22Rv1 (cell line): ENCODE measurements around the gene OSTC.

Experiments
- ZFX ChIP-seq: fragments of 450-650 bp; IDR thresholded peaks from 2 replicates; pipeline ENCODE4 v1.6.1; 2017; ENCODE audit warnings: antibody characterized with exemption, borderline replicate concordance
- TF ChIP-seq, protein P1 (sequence below): fragments of 450-650 bp; IDR thresholded peaks from 2 replicates; pipeline ENCODE4 v1.5.1; 2017; ENCODE audit warnings: mild to moderate bottlenecking

DNA sequence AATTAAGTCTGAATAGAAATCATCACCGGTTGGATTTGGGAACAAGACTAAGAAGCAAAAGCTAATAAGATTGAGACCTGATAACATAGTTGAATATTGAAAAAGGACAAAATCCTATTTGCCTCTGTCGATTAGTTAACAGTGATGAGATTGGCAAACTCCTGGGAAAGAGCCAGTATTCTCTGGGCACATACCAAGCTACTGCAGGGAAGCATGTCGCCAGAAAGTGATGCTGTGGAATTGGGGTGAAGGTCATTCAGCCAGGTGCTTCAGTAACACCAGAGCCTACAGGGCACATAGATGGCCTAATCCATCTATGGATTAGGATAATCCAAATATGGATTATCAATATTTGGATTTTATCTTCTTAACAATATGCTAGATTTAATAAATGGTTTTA lies 44.0 kb downstream of the OSTC start:
- TF ChIP-seq, protein P1, sequence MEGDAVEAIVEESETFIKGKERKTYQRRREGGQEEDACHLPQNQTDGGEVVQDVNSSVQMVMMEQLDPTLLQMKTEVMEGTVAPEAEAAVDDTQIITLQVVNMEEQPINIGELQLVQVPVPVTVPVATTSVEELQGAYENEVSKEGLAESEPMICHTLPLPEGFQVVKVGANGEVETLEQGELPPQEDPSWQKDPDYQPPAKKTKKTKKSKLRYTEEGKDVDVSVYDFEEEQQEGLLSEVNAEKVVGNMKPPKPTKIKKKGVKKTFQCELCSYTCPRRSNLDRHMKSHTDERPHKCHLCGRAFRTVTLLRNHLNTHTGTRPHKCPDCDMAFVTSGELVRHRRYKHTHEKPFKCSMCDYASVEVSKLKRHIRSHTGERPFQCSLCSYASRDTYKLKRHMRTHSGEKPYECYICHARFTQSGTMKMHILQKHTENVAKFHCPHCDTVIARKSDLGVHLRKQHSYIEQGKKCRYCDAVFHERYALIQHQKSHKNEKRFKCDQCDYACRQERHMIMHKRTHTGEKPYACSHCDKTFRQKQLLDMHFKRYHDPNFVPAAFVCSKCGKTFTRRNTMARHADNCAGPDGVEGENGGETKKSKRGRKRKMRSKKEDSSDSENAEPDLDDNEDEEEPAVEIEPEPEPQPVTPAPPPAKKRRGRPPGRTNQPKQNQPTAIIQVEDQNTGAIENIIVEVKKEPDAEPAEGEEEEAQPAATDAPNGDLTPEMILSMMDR = no peak
- TF ChIP-seq ZFX = no peak
